Keratinocyte (primary cell): ENCODE measurements around the gene ANKRD23. TPM values are rescaled to one million over a fixed set of nuclear protein-coding genes. Genes with fewer than 3 reads are reported as not detected.

ENCODE experiments used
- DNase-seq: peaks from one replicate; pipeline ENCODE4 v3.0.0-alpha.2; 2011; ENCODE audit warnings: low read depth, missing footprints, low spot score
- FAIRE-seq: peaks from 2 replicates; lab custom pipeline; 2011; peaks lifted over from hg19 to GRCh38; lab: Jason Lieb, UNC
- H2AFZ ChIP-seq: 2 replicates; pipeline ENCODE4 v1.6.0; 2012; ENCODE audit warnings: low read length, control low read depth, inconsistent platforms; ENCODE audit not compliant: control insufficient read depth
- H3K27ac ChIP-seq: 2 replicates; pipeline ENCODE4 v1.5.1; 2011; ENCODE audit warnings: low read length; ENCODE audit not compliant: control insufficient read depth, insufficient read depth
- H3K27me3 ChIP-seq: 3 replicates; pipeline ENCODE4 v1.6.0; 2011; ENCODE audit warnings: low read length; ENCODE audit not compliant: control insufficient read depth, insufficient read depth; ENCODE audit errors: extremely low read depth
- H3K36me3 ChIP-seq, 2 experiments: 2 replicates in 1 of 2; 3 replicates in 1 of 2; pipeline ENCODE4 v1.5.1; 2011; ENCODE audit warnings: low read length in 2 of 2, mild to moderate bottlenecking in 1 of 2; ENCODE audit not compliant: control insufficient read depth in 2 of 2, insufficient read depth in 2 of 2; ENCODE audit errors: extremely low read depth in 1 of 2
- H3K4me1 ChIP-seq: 3 replicates; pipeline ENCODE4 v1.5.1; 2011; ENCODE audit warnings: low read length; ENCODE audit not compliant: control insufficient read depth, insufficient read depth; ENCODE audit errors: extremely low read depth
- H3K4me2 ChIP-seq: 3 replicates; pipeline ENCODE4 v1.6.0; 2011; ENCODE audit warnings: low read depth, low read length; ENCODE audit not compliant: control insufficient read depth, insufficient read depth; ENCODE audit errors: extremely low read depth
- H3K4me3 ChIP-seq, 3 experiments: fragments of 200-600 bp in 1 of 3; sonication (generic) in 1 of 3; 2 replicates in 2 of 3; 3 replicates in 1 of 3; pipeline ENCODE4 v1.5.1; 2011 to 2016; ENCODE audit warnings: low read length in 3 of 3, mild to moderate bottlenecking in 3 of 3, control low read depth in 2 of 3, inconsistent platforms in 1 of 3, low read depth in 1 of 3, mixed read lengths in 1 of 3, mixed run types in 1 of 3, moderate library complexity in 1 of 3; ENCODE audit not compliant: control insufficient read depth in 2 of 3, insufficient read depth in 2 of 3; ENCODE audit errors: extremely low read depth in 1 of 3
- H3K79me2 ChIP-seq: 2 replicates; pipeline ENCODE4 v1.6.0; 2012; ENCODE audit warnings: low read length; ENCODE audit not compliant: control insufficient read depth, insufficient read depth
- H3K9ac ChIP-seq: 3 replicates; pipeline ENCODE4 v1.6.0; 2011; ENCODE audit warnings: low read length; ENCODE audit not compliant: control insufficient read depth, insufficient read depth; ENCODE audit errors: extremely low read depth
- H3K9me1 ChIP-seq: 3 replicates; pipeline ENCODE4 v1.6.0; 2011; ENCODE audit warnings: low read length; ENCODE audit not compliant: control insufficient read depth, insufficient read depth; ENCODE audit errors: extremely low read depth
- H3K9me3 ChIP-seq: 2 replicates; pipeline ENCODE4 v1.5.1; 2012; ENCODE audit warnings: low read depth, low read length; ENCODE audit not compliant: control insufficient read depth
- H4K20me1 ChIP-seq: 3 replicates; pipeline ENCODE4 v1.6.0; 2011; ENCODE audit warnings: low read length; ENCODE audit not compliant: control insufficient read depth, insufficient read depth; ENCODE audit errors: extremely low read depth
- CTCF ChIP-seq, 3 experiments: IDR thresholded peaks in 1 of 3; conservative IDR thresholded peaks in 1 of 3; optimal IDR thresholded peaks in 1 of 3; 2 replicates in 2 of 3; 3 replicates in 1 of 3; pipeline versions ENCODE3 to v1.5.1; 2011; ENCODE audit warnings: low read length in 3 of 3, mild to moderate bottlenecking in 3 of 3, moderate library complexity in 2 of 3, control low read depth in 1 of 3, inconsistent platforms in 1 of 3; ENCODE audit not compliant: insufficient read depth in 2 of 3; ENCODE audit errors: extremely low read depth in 1 of 3
- EZH2 ChIP-seq: IDR thresholded peaks from one replicate; pipeline ENCODE4 v1.6.1; 2012; ENCODE audit warnings: inconsistent platforms, mild to moderate bottlenecking, low read length, moderate library complexity
- dilution Hi-C: fragments of 300-500 bp; cut with MboI; formaldehyde crosslinking; loops from one replicate; pipeline ENCODE4 v1.7.0; 2020; ENCODE audit warnings: low sequenced_read_pairs; ENCODE audit not compliant: extremely low pct_ligation_motif_present
- polyA plus RNA-seq, 5 experiments: library from polyadenylated mRNA; depleted of rRNA in 3 of 5; stranded (reverse) in 3 of 5; stranded (forward) in 1 of 5; unstranded in 1 of 5; fragments of >200 nt; gene quantifications; 1 replicate in 1 of 5; 2 replicates in 3 of 5; 3 replicates in 1 of 5; pipeline versions ENCODE4 v1.2.1 to v1.2.3, GENCODE V29; 2011 to 2012; ENCODE audit warnings: missing spikeins in 2 of 5, low read depth in 1 of 5, low replicate concordance in 1 of 5

ANKRD23 gene
- polyA plus RNA-seq, 1 donor (not counting 4 experiments of a cell fraction or from before 2014, with no cell fraction given), result 1.4 TPM

DNA sequence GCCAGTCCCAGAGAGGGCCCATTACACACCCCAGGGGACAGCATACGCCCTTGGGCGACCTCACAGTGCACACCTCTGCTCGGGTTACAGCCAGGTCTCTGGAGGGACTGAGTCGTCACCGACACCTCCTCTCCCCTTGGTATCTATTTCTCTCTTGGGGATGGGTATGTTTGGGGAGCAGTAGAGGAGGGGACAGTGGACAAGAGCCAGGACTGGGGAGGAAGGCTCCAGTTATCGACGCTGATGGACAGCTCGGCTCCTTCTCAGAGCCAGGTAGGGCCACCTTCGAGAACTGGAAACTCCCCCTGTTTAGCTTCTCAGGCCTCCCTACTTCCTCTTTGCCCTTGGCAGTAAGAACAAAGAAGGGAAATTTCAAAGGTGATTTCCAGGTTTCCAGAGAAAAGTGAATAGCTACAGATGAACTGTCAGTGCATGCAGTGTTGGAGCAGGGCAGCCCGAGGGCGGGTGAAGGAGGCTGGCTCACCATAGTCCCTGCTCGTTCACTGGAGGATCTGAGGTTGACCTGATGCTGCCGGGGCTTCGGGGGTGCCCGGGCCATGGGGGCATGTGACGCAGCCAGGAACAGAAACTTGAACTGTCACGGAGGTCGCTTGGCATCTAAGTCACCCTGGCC is 30.5 kb upstream of the ANKRD23 start:
- TF ChIP-seq CTCF (optimal IDR thresholded peaks at IDR 0.05 in 1 of 3, IDR thresholded peaks at IDR 0.05 in 1 of 3, conservative IDR thresholded peaks at IDR 0.05 in 1 of 3; ENCODE audit: extremely low read depth in 1 of 3, insufficient read depth in 2 of 3, low read length in 3 of 3), result no peak
- no peak for TF ChIP-seq EZH2
- Histone ChIP-seq H3K4me1 (peaks cover 32% of the 10 kb centered on the region), H2AFZ (no peak overlapping the region), H3K4me3 (peak overlapping the region in 1 of 3 experiments; percentile 26), H3K27ac (no peak overlapping the region), H3K4me2 (peak overlapping the region; percentile 51), H3K9ac (peak overlapping the region; percentile 22), H4K20me1 (no peaks in the 10 kb centered on the region), H3K9me3 (no peaks in the 10 kb centered on the region), H3K79me2 (no peaks in the 10 kb centered on the region), H3K9me1 (peaks cover 3% of the 10 kb centered on the region), H3K27me3 (peaks cover 3% of the 10 kb centered on the region), H3K36me3 (no peaks in the 10 kb centered on the region)
- dilution Hi-C loops, result no loop called here
- FAIRE-seq (no peak), DNase-seq (no peak)

DNA sequence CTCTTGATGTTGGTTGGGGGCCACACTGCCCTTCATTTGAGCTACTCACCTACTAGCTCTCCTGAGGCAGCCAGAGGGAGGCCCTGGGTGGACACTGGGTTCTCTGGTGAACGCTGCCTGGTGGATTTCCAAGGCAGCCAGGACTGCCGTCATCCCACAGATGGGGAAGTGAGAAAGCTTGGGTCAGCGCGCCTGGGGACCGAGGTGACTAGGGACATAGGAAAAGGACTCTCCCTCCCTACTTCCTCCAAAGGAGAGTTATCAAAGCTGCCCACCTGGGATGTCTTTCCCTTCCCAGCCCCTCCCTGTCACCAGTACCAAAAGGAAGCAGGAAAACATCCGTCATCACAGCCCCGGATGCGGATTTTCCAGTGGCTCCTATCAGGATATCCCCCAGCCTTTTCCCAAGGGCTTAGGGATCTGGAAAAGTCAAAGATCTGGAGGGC is 29.9 kb upstream of the ANKRD23 start:
- no peak overlapping the region for H2AFZ ChIP-seq
- FAIRE-seq, result no peak
- H3K9me3 ChIP-seq, result no peaks in the 10 kb centered on the region
- peaks cover 3% of the 10 kb centered on the region for H3K9me1 ChIP-seq
- no peak for TF ChIP-seq EZH2
- no peak for TF ChIP-seq CTCF (optimal IDR thresholded peaks at IDR 0.05 in 1 of 3, IDR thresholded peaks at IDR 0.05 in 1 of 3, conservative IDR thresholded peaks at IDR 0.05 in 1 of 3; ENCODE audit: extremely low read depth in 1 of 3, insufficient read depth in 2 of 3, low read length in 3 of 3)
- peak overlapping the region; percentile 22 for H3K9ac ChIP-seq
- no peak for DNase-seq
- H3K4me1 ChIP-seq, result peaks cover 32% of the 10 kb centered on the region
- dilution Hi-C loops, result no loop called here
- H4K20me1 ChIP-seq, result no peaks in the 10 kb centered on the region
- no peaks in the 10 kb centered on the region for H3K36me3 ChIP-seq
- no peaks in the 10 kb centered on the region for H3K79me2 ChIP-seq
- H3K4me3 ChIP-seq, result no peak overlapping the region
- no peak overlapping the region for H3K27ac ChIP-seq
- H3K27me3 ChIP-seq, result peaks cover 3% of the 10 kb centered on the region
- no peak overlapping the region for H3K4me2 ChIP-seq
